NCI-H82 treated with DMSO at 0.1 percent for 48 hours (cell line): ENCODE results near the gene SMARCAL1.
A peak's percentile ranks its signal among the peaks of the same experiment; 100 is the strongest.

ENCODE experiments used
- DNase-seq: peaks from one replicate; lab custom pipeline; 2025; ENCODE audit not compliant: unreplicated experiment; lab: John Stamatoyannopoulos, UW

SMARCAL1 gene

DNA sequence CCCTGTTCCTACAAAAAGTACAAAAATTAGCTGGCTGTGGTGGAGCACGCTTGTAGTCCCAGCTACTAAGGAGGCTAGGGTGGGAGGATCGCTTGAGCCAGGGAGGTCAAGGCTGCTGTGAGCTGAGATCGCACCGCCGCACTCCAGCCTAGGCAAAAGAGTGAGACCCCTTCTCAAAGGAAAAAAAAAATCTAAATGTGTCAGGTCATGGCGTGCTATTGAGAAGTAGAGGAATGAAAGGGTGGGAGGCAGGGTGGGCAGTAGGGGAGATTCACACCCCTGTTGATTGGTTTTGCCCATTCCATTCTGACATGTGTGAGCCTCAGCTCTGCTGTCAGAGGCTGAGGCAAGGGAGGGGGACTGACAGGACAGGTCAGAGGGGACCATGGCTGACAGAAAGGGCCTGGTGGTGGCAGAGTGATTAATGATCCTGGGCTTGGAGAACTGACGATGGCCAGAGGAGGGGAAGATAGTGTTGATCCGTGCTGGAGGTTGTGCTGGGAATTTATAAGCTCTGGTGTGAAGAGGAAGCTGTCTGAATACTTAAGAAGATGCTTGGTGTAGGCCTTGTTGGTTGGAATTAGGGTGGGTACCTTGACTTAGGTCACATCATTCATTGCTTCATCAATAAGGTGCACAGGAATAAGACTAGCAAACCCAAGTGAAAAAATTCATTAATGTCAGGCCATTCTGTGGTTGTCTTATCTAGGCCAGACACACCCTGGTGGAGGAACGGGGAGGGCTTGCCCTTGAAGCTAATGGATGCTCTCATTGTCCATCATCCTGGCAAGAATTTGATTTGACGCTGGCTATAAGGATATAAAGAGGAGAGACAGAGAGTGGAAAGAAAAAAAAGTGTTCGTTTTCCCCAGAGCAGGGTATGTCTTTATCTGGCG is 19.1 kb upstream of the SMARCAL1 start:
- no peak for DNase-seq

DNA sequence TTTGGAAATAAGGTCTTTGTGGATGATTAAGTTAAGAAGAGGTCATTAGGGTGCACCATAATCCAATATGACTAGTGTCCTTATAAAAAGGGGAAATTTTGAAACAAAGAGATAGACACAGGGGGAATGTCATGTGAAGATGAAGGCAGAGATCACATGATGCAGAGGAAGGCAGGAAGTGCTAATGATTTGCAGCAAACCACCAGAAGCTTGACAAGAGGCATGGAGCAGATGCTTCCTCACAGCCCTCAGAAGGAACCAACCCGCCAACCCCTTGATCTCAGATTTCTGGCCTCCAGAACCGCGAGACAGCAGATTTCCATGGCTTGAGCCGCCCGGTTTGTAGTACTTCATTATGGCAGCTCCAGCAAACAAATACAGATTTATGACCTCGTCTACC is 17.4 kb upstream of the SMARCAL1 start:
- DNase-seq = no peak

DNA sequence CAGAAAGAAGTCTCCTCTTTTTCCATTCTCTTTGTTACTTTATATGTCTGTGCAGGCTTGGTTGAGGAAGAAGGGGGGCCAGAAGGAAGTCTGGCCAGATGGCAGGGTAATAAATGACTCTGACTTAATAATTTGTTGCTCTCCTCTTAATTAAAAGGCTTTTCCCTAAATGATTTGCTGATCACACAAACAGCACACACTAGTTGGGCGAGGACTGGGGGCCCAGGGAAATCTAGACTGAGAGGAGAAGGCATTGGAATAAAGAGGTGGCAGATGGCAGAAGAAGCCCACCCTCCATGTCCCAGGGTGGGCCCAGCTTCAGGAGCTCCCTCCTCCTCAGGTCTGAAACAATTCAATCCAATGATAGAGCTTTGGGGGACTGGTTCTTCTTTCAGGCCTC is 12.7 kb upstream of the SMARCAL1 start:
- peak; percentile 62 for DNase-seq

DNA sequence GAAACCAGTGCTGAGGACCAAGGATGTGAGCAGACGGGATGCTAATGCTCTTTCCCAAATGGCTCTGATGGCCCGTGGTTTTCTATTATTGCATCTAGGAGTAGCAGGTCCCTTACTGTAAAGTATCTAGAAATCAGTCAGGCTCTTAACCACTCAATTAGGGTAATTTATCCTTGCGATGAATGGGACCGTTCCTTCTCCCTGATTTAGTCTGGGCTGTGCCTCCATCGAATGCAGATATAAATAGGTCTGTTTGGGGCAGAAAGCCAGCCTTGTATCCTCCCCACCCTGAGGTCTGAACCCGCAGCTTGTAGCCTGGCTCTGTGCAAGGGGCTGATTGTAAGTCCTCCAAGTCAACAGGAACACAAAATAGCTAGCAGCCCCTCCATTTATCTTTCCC is 9.5 kb upstream of the SMARCAL1 start:
- no peak for DNase-seq

DNA sequence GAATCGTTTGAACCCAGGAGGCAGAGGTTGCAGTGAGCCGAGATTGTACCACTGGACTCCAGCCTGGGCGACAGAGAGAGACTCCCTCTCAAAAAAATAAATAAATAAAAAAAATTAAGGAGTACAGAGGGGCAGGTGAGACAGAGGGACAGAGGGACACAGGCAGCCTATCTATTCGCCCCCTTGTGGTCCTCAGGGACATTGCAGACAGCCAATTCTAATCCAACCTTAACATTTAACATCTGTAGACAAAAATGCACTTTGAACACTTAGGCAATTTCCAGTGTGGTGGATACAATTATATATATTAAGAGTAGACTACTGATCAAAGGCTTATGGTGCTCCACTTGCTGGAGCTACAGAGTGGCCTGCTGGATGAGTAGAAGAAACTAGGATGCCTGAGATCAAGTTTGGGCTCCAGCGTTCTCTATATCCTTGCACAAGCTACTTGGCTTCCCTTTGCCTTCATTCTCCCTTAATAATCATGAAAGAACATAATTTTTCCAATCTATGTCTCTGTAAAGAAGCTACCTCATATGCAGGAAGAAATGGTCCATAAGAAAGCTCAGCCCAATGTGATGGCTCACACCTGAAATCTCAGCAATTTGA is 8.2 kb upstream of the SMARCAL1 start:
- DNase-seq = peak; percentile 25

DNA sequence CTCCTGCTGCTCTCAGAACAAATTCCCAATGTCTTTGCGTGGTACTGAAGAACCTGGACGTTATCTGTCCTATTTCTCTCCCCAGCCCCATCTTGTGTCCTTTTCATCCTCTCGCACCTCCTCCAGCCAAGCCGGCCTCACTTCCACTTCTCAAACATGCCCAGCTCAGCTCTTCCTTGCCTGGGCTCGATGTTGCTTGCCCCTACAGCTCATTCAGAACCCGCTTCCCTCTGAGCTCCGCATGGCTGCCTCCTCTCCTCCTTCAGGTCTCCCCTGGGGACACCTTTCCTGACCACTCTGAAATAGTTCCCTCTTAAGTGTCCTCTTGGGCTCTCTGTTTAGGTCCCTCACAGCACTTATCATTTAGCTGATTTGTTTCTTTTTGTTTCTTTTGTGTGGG is 6.7 kb upstream of the SMARCAL1 start:
- no peak for DNase-seq

DNA sequence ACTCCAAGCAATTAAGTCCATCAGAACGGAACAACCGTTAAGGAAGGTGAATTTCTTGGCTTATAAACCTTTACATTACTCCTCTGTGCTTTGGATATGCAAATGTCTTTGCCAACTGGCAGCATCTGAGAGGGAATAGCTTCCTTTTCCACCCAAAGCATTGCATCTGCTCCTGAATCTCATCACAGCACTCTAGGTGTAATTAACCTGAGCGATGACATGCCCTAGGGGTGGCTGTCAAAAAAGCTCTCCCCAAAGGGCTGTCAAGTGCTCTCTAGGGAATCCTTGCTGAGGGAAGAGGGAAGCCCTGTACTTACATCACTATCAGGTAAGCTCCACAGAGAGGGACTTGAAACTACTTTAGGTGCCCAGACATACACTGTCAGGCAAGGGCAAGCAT is 5.5 kb upstream of the SMARCAL1 start:
- no peak for DNase-seq

DNA sequence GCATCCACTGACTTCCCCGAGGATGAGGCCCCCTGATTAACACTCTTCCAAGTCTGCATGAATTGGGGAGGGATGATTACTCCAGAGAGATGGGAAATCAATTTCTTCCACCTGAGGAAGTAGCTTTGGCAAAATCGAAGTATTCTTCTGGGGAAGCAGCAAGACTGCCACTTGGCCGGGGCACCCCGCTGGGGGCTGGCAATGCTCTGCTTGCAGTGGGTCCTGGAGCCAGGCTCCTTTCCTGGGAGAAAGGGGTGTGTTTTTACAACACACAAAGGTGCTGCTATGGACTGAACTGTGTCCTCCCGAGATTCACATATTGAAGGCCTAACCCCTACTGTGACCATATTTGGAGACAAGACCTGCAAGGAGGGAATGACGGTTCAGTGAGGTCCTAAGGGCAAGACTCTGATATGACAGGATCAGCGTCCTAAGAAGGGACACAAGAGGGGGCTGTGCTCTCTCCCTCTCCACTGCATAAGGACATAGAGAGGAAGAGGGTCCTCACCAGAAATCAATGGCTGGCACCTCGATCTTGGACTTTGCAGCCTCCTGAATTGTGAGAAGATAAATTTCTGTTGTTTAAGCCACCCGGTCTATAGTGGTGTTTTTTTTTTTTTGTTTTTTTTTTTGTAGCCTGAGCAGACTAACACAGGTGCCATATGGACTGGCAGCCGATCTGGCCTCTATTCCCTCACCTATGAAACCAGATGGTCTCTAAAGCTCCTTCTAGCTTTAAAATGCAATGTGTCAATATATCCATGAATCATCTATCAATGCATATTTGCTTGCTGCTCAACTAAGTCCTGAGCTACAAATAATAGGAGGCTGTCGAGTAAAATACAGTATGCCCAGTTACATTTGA is 3.6 kb upstream of the SMARCAL1 start:
- DNase-seq = peak; percentile 59

DNA sequence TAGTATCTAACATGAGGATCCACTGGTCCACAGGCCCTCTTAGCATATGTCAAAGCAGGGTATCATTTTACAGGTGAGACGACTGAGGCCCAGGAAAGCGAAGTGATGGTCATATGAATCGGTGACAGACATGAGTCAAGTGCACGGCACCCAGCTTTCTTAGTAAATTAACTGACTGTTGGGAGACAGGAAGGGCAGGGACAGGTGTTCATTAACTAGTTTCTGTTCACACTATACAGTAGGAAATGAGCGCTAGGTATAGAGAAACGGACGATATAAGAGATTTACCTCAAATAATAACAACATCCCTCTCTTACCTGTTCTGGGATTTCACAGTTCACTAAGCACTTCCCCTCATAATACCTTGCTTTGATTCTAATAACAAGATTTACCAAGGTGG is 1.7 kb upstream of the SMARCAL1 start:
- no peak for DNase-seq

DNA sequence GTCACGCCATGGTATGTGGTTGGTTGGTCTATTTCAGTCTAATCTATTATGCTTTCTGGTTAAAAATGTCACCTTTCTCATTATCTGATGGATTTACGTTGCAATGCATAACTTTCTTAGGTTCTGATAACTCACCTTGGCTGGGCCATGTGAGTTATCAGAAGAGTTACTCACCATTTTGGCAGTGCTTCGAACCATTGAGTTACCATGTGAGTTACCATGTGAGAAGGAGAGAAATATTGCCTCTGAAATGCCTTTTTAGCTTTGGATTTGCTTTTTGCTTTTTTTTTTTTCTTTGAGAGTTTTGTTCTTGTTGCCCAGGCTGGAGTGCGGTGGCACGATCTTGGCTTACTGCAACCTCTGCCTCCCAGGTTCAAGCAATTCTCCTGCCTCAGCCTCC is 1.6 kb downstream of the SMARCAL1 start:
- DNase-seq = no peak

DNA sequence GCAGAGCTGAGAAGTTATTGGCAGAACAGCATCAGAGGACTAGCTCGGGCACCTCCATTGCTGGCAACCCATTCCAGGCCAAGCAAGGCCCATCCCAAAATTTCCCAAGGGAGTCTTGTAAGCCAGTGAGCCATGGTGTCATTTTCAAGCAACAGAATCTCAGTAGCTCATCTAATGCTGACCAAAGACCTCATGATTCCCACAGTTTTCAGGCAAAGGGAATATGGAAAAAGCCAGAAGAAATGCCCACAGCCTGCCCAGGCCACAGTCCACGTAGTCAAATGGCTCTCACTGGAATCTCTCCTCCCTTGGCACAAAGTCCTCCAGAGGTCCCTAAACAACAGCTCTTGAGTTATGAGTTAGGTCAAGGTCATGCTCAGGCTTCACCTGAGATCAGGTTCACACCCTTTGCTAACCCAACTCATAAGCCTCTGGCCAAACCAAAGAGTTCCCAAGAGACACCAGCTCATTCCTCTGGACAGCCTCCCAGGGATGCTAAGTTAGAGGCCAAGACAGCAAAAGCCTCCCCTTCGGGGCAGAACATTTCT is 2.6 kb downstream of the SMARCAL1 start:
- no peak for DNase-seq

DNA sequence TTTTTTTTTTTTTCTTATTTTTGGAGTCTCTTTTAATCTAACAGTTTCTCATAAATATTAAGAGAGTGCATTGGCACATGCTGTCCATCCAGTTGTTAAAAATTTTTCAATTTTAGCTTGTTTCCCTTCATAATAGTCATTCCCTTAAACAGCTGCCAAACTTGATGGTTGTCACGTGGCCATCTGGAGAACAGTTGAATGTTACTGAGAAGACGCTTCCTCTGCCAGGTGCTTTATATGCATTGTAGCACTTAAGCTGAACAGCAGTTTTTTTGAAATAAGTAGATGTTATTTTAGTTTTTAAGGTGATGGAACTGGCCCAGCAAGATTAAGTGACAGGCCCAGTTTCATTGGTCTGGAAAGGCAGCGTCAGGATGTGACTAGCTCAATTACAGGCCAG is 3.3 kb downstream of the SMARCAL1 start:
- DNase-seq = no peak

DNA sequence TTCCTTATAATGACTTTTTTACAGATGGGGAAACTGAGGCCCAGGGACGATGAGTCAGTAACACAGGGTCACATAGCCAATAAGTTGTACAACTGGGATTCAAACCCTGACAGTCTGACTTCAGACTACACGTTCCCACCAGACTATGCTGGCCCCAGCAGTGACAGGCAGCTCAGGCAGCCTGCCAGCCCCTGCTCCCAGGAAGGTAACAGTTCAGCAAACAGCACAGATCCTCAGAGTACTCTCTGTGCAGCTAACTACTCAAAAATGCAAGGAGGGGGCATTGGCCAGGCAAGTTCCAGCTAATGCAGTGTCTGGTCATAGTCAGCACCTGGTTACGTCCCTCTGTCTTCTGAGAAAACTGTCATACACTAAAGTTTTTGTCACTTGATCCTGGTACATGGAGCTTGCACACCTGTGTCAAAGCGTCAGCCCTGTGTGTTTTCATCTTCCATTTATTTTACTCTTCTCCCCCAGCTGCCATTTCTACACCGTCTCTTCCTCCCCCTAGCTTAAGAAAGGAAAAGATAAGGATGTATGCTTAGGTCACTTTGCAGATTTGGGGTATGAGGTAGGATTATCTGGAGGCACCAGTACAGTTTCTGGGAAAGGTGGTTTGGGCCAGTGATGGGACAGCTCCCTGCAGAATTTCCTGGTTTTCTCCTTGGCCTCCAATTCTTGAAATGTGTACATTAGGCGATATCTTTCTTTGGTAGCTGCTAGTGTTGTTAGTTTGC is 4.5 kb downstream of the SMARCAL1 start:
- DNase-seq = no peak

DNA sequence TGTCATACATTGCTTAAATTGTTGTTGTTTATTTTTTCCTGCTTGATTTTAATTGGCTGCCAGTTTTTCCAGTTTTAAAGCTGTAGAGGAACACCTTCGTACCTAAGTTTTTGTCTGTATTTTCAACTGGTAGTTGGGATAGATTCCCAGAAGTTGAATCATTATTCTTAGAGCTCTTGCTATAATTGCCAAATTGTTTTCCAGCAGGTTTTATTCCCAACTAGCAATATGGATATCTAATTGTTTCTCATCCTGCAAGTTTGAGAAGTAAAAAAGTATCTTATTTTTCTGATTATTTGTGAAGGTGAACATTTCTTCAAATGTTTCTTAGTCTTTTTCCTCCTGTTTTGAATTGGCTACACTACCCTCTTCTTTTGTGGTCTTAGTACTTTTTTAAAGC is 6.7 kb downstream of the SMARCAL1 start:
- no peak for DNase-seq

DNA sequence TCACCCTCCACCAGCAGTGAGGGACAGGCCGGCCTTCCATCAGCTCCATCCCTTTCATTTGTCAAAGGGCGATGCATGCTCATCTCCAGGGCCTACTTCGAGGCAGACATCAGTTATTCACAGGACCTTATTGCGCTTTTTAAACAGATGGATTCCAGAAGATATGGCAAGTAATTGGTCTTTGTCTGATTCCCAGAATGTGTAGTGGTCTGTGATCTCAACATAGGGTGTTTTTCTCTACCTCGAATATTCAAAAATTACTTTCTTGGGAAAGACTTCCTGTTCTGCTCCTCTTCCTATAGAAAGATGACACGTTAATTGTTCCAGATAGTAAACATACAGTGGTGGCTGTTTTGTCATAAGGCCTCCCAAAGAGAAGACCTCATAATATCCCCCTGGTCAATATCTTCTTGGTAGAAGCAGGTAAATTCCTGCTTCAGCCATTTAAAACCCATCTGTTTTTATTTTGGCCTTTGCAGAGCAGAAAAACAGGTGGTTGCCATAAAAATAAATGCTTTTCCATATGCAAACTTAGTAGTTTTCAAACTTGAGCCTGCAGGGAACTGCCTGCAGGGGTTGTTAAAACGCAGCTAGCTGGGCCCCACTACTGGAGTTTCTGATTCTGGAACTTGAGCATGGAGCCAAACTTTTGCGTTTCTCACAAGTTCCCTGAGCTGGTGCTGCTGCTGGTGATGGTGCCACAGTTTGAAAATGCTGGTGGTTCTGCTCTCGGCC is 8.2 kb downstream of the SMARCAL1 start:
- DNase-seq = no peak

DNA sequence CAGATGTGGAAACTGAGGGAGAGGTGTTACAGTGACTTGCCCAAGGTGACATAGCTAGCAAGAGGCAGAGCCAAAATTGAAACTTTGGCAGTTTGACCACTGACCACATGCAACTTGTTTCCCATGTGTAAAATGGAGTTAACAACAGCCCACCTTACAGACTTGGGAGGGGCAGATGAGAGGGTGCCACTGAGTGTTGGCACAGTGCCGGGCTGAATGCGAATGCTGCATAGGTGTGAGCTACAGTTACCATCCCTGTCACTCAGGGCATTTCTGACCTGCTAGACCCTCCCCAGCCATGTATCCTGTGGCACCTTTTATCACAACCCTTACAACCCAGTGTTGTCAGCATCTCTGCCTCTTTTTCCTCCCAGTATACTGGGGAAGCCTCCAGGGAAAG is 10.8 kb downstream of the SMARCAL1 start:
- no peak for DNase-seq

DNA sequence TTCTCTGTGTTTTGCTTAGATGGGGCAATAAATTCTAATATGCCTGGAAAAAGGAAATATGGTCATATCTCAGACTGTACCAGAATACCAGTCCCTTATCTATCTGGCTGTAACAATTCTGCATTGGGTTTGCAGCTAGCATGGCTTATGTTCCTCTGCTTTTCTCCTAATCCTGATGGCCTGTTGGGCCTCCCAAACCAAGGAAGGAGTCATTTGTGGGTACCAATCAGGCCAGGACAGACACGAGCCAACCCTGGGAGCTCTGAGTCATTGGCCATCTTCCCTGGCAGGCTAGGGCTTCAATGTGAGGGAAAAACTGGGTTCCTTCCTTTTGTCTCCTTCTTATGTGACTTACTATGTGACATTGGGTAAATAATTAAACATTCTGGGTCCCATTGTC is 12.0 kb downstream of the SMARCAL1 start:
- no peak for DNase-seq

DNA sequence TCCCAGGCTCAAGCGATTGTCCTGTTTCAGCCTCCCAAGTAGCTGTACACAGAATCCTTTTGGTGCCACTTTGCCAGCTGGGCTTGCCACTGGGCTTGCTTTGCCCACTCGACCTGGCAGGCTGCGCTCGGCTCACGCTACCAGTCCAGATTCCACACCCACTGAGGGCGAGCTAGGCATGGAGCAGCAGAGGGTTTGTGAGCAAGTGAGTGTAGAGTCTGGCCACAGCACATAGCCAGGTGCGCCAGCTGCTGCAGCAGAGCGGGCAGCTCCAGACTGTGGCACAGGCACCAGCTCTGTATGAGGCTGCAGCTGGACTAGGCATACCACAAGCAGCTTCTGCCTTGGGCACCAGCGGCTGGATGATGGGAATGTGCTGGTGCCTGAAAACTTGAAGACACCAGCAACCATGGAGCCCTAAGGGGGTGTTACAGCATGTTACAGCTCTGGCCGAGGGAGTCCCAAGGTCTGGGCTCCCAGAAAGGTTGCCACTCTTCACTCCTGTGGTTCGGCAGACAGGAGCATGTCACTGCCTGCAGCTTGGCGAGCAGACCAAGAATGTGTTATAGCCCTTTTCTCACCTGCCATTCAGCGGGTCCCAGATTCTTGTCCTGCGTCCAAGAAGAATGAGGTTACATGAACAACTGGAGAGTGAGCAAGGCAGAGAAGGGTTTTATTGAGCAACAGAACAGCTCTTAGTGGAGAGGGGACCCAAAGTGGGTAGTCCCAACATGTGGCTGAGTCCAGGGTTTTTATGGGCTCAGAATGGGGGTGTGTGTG is 12.9 kb downstream of the SMARCAL1 start:
- no peak for DNase-seq

DNA sequence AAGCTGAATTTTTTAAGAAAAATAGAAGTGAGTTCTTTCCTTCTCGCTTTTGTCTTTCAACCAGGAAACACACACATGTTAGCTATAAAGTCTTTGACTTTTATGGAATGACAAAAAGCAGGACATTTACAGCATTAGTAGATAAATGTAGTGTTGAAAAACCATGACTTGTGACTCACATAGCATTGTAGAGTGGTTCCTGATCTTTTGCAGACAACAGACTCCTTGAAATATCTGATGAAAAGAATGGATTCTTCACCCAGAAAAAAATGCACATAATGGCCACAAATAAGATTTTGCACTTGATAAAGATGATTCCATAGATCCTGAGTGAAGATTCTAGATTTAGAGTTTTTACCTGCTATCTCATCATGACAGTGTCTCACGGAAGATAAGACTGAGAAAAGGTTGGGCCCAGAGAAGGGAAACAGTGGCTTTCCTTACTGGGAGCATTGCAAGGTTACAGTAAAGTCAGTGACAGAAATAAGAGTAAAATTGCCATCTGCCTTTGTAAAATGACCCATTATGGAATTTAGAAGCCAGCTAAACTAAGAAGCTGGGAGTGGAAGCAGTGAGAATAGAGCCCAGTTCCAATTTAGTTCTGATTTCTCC is 14.0 kb downstream of the SMARCAL1 start:
- no peak for DNase-seq
